GM19351 (cell line): ENCODE data around the gene INS.
"Not testable (repeated sequence)": the region's sequence is repeated elsewhere in the genome, so short reads cannot be mapped to it uniquely, and the experiment has no call there.

Experiments
- ATAC-seq: cut with Tn5 transposase; IDR thresholded peaks from one replicate; pipeline ENCODE4 v1.9.1; 2021; ENCODE audit warnings: mild to moderate bottlenecking, moderate library complexity; ENCODE audit not compliant: unreplicated experiment

Gene INS

DNA sequence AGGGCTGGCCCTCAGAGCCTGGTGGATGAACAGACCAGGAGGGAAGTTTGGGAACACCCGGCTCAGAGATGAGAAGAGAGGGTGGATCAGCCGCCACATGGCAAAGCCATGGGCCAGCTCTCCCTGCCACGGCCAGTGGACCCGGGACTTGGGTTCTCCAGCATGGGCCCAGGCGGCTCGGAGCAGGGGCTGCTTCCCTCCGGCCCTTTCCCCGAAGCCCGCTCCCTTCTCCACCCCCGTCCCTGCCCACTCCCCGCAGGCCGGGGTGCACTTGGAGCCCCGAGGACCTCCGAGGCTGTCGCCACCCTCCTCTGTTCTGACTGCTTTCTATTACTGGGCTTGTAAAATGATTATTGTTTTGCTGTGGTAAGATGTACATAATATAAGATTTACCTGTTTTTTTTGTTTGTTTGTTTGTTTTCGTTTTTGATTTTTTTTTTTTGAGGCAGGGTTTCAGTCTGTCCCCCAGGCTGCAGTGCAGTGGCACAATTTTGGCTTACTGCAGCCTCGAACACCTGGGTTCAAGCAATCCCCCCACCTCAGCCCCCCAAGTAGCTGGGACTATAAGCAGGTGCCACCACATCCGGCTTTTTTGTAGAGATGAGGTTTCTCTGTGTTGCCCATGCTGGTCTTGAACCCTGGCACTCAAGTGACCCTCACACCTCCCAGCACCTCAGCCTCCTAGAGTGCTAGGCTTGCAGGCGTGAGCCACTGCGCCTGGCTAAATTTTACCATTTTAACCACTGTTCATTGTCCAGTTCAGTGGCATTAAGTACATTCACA lies 21.9 kb upstream of the INS start:
- ATAC-seq: no peak

DNA sequence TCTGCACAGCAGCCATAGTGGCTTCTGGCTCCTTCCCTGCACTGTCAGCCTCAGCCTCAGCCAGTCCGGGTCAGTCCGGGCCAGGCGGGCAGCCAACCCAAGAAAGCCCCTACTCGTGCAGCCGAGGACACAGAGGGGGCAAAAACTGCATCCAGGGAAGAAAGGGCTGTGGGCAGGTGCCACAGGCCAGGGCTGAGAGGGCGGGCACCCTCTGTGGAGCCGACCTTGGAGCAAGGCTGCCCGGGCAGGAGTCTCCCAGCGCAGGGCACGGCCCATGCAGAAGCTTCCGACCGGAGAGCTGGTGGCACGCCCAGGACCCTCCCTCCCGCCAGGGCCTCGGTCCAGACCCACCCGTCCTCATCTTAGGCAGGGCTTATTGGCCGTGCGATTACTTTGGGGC lies 21.1 kb upstream of the INS start:
- ATAC-seq: no peak

DNA sequence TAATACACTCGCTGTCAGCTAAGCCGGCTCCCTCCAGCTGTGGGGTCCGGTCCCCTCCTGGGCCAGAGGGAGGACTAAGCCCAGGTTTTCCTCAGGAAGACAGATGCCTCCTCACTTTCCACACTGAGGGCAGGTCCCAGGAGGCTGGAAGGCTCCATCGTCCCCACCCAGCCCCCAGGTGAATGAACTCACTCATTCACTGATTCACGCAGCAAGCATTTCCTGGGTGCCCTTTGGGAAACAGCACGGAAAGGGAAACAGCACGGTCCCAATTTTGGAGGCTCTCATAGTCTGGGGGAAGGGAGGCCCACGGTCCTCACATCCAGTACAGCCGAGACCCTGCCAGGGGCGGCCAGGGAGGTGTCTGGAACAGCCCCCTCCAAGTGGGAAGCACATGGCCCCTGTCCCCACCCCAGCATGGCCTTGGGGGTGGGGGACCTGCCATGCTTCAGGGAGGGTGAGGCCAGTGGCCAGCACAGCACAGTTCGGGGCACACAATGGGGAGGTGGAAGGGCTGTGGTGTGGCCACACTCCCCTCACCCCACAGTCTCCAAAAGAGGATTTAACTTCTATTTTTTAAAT lies 19.9 kb upstream of the INS start:
- ATAC-seq: no peak

DNA sequence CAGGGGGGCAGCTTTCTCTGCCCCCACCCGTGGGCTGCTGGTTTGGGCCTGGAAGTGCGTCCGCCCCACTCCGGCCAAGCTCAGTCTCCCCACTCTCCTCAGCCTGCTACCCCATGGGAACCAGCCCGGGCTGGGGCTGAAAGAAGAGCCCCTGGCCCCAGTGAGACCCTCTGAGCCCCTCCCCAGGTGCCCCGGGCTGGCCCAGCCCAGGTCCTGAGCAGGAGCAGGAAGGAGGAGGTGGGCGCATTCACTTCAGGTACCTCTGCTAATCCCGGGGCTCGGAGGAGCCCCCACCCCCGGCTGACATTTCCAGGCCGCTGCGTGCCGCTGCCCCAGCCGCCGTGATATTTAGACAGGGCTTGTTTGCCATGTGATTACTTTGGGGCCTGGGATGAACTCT lies 19.3 kb upstream of the INS start:
- no peak for ATAC-seq

DNA sequence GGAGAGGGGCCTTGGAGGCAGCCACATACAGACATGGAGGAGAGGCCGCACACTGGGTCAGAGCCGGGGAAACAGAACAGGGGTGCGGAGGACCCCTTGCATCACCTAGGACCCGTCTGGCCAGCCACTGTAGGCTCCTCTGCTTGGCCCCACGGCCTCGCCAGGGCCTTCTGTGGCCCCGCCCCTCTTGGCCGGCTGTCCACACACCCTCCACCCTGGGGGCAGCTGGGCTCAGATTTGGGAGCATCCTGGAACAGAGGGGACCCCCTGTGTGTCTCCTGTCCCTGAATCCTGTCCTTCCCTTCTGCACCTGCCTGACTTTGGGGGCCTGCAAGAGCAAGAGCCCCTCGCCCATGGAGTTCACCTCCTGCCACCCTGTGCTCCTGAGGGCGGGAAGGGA lies 18.5 kb upstream of the INS start:
- no peak for ATAC-seq

DNA sequence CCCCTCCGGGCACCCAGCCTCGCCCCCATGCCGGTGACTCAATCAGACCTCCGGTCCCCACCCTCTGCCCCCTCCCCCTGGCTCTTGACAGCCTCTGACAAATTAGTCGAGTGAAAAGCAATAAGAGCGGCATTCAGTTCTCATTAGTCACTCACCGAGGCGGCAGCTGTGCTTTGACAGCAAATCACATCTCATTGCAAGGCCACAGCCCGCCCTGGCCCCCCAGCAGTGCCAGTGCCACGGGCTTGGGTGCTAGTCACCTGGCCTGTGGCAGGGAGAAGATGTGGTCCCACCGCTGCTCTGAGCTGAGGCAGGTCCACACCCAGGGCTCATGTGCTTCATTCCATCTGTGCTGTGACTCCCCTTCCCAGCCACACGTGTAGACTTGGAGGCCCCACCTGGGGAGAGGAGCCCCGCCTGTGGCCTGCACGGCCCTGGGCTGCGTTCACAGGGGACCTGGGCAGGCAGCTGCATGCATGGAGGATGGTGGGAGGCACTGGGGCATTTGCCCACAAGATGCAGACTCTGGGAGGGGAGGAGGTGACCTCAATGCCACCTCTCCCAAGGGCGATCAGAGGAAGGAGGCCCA lies 18.0 kb upstream of the INS start:
- no peak for ATAC-seq

DNA sequence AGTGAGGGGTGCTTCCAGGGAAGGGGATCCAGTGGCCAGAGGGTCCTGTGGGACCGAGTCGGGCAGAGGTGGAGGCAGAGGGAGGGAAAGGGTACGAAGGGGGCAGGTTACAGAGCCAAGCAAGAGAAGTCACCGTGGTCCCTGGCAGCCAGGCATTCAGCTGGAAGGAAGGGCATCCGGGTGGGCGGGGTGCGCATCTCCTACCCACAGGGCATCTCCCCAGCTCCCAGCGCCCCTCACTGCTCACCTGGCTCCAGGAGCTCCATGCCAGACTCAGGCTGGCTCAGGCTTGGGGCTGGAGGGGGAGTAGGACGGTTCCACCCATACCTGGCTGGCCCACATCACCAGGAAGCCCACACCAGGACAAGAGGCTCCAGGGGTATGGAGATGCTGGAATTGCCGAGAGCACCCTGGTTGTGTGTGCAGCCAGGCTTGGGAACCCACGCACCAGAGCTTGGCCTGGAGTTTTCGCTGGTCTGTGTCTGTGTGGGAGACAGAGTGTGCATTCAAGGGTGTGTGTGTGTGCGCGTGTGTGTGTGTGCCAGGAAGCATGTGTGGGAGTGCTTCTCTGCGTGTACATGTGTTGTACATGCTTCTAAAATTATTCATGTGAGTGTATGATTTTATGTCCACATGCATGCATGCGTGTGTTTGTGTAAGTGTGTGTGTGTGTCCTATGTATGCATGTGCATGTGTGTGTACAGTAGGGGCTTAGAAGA lies 17.2 kb upstream of the INS start:
- not testable (repeated sequence) for ATAC-seq

DNA sequence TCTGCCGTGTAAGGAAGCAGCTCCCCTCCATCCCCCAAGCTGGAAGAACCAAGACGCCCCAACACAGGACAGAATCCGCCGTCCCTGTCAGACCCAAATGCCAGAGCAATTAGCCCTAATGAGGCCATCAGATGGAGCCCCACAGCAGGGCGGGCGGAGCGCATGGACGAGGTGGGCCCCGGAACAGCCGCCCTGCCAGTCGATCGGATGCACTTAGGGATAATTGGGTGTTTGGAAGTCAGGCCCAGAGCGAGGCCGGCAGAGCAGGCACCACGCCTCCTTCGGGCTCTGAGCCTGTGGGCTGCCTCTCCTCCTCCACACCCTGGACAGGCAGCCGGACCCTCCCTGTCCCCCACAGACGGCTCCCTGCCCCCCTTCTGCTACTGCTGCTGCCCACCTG lies 16.1 kb upstream of the INS start:
- ATAC-seq: no peak

DNA sequence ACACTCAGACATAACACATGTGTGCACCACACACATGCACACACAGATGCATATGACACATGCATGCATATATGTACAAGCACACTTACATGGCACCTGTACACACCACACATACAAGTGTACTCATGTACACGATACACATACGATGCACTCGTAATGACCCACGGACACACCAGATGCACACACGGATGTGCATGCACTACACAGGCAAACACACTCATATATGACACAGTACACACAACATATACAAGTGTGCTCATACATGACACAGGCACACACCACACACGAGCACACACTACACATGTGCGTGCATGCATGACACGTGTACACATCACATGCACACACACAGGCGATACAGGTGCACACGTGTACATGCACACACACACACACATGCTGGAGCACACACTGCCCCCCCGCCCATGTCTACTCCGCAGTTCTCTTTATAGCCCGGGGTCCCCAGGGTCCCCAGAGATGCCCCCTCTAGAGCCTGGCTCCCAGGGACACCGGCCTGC lies 15.4 kb upstream of the INS start:
- ATAC-seq: no peak

DNA sequence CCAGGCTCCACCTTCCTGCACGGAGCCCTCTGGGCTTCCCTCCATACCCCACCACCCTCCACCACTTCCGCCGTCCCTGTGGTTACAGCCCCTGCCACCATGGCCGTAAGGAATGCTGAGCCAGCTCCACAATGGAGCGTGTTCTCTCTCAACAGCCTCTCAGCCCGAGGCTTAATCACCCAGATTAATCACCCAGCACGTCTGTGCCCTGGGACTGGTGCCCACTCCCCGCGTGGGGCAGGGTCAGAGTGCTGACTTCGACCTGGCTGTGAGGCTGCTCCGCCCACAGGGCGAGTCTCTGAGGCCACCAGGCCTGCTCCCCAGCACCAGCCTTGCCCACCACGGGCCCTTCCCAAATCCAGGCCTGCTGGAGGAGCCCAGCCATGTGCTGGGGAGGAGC lies 14.7 kb upstream of the INS start:
- no peak for ATAC-seq

DNA sequence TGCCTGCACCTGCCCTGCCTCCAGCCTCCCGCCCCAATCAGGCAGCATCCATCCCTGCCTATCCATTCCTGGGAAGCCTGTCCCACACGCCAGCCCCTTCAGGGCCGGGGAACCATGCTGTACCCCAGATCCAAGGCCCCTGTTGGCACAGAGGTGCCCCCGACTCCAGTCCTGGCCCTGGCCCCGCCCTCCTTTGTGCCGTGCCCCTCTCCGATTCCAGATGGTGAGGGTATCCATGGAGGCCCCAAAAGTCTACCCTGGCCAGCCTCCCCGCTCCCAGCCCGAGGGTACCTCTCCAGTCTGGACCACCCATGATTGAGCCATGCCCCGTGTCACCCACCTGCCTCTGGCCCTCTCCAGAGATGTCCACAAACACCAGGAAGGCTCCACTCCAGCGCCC lies 13.4 kb upstream of the INS start:
- ATAC-seq: no peak

DNA sequence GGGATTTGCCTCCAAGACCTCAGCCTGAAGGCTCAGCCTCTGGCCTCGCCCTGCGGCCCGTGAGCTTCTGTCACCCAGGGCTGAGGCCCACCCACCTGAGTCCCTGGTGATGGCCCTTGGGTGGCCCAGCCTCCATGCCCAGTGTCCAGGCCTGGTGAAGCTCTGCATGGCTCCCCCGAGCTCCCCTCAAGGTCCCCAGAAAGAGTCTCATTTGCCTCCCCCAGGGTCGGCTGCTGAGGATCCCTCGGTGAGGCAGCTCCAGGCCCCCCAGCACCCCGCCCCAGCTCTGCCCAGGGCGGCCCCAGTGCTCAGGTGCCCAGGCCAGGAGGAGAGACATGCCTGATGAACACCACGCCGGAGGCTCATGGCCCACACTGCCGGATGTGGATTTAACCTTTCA lies 12.8 kb upstream of the INS start:
- no peak for ATAC-seq

DNA sequence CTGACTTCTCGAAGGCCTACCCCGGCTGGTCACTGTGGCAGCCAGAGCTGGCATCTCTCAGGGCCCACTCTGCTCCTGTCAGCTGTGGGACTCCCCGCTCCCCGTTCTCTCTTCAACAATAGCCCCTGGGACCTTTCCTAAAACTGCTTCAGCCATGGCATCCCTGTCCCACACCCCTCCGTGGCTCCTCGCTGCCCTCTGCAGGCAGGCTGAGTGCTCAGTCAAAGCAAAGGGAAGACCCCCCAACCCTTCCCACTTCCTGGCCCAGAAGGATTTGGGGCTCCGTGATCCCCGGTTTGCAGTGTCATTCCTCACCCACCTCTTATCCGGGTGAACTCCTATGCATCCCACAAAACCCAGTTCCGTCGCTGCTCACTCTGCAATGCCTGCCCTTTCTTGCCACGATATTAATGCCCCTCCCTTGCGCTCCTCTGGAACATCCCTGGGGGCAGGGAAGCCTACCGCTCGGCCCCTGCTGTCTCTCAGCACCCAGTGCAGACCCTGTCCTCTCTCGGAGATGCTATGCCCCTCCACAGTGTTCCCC lies 12.2 kb upstream of the INS start:
- no peak for ATAC-seq

DNA sequence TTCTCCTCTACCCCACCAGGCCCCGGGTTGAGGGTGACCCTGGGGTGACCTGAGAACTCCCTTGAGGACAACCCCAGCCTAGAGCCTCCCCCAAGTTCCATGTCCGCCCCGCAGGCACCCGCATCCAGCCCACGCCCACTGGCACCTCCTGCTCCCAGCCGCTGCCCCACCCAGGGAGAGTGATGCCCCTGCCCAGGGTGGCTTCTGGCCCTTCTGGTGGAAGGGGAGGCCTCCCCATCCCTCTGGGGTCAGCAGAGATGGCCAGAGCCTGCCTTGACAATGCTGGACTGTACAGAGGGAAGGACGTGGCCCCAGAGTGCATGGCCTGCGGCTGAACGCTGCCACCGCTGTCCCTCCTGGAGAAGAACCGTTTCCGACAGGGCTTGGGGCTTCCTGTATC lies 11.7 kb upstream of the INS start:
- ATAC-seq: no peak

DNA sequence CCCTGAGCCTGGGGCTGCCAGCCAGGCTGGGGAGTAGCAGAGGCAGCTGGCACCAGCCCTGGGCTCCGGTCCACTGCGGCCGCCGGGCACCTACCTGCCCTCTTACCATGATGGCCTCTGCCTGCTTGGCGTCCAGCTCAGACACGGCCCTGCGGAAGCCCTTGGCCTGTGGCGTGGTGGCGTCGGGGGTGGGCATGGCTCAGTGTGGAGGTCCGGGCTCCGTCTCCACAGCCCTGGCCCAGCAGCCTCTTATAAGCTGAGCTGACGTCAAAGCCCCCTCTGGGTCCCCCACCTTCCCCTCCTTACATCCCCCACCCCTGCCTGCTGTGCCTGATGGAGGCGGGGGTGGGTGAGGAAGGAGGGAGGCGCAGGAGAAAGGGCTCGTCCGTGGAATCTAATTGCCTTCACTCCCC lies 10.6 kb upstream of the INS start, which contains the start of gene TH:
Gene TH, minus strand, starts transcription at position 225 of the 413 bp plus-strand sequence. Its CDS starts 29 bp downstream, at position 196.
- no peak for ATAC-seq

DNA sequence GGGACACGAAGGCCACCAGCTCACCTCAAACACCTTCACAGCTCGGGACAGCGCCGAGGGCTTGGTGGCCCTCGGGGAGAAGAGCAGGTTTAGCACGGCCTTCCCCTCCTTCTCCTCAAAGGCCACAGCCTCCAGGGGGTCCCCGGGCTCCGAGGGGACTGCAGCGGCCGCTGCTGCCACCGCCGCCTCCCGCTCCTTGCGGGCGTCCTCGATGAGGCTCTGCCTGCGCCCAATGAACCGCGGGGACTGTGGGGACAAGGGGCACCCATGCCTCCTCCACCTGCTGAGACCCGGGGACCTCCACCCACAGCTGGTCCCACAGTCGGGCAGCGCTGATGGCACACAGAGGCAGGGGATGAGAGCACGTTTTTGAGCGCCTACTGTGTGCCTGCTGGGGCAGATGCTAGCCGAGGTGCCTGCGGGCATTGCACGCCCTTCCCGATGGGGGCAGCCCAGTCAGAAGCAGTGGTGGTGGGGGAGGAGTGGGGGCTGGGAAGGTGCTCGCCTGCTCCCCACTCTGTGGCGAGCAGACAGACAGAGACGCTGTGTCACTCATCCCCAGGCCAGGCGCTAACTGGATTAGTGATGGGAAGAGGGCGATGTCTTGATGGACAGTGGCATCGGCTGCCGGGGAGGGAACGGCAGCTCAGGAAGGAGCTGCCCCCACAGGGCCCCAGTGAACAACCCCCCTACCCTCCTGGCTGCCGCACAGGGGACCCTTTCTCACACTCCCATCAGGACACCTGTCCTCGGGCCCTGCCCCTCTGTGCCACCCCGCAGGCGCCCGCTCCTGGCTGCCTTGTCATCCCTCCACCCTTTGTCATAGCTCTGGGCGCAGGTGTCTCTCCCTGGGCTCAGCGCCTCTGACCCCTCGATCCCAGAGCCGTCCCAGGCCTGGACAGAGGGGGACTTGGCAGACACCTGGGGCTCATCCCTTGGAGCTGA lies 8.9 kb upstream of the INS start:
- no peak for ATAC-seq

DNA sequence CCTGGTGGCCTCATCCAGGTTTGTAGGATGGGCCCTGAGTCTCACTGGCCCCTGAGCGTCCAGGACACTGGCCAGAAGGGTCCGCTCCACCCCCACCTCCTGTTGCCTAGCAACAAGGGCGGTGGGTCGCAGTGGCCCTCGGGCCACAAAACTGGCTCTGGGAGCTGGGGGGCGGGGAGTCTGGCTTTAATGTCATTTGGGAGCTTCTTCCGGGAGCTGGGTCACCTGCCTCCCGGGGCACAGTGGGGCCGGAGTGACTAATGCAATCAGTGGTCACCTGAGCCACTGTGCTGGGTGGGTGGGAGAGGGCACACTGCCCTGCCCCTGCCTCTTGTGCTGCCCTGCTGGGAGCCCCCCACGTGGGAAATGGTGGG lies 8.0 kb upstream of the INS start:
- no peak for ATAC-seq

DNA sequence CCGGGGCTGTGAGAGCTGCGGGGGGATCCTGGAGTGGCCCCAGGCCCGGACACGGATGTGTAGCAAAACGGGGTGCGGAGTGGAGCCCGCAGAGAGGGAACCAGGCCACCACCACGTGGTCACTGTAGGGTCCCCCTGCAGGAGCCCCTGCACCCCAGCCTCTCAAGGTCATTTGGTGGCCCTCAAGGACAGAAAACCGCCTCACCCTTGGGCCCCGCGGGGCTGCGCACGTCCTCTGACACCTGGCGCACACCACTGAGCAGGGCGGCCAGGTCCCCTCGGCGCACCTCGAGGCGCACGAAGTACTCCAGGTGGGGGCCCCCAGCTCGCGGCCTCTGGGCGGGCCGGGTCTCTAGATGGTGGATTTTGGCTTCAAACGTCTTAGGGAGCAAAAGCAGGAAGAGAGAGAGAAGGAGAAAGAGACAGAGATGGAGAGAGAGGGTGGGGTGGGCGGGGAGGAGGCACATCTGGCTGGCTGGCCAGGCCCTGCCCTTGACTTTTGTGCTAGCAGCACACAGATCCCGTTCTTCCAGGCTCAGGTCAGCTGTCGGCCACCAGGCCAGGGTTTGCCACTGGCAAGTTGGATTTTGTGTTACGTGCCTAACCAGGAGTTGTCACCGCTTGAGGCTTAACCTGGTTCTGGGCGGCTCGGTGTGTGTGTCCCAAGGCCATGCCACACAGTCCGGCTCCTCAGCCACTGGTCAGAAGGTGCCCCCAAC lies 7.4 kb upstream of the INS start:
- ATAC-seq: no peak
